Measurements from ENCODE around the gene DENND5A.
A peak's percentile ranks its signal among the peaks of the same experiment; 100 is the strongest.
"Not testable (repeated sequence)": the region's sequence is repeated elsewhere in the genome, so short reads cannot be mapped to it uniquely, and the experiment has no call there.

The DENND5A gene

DNA sequence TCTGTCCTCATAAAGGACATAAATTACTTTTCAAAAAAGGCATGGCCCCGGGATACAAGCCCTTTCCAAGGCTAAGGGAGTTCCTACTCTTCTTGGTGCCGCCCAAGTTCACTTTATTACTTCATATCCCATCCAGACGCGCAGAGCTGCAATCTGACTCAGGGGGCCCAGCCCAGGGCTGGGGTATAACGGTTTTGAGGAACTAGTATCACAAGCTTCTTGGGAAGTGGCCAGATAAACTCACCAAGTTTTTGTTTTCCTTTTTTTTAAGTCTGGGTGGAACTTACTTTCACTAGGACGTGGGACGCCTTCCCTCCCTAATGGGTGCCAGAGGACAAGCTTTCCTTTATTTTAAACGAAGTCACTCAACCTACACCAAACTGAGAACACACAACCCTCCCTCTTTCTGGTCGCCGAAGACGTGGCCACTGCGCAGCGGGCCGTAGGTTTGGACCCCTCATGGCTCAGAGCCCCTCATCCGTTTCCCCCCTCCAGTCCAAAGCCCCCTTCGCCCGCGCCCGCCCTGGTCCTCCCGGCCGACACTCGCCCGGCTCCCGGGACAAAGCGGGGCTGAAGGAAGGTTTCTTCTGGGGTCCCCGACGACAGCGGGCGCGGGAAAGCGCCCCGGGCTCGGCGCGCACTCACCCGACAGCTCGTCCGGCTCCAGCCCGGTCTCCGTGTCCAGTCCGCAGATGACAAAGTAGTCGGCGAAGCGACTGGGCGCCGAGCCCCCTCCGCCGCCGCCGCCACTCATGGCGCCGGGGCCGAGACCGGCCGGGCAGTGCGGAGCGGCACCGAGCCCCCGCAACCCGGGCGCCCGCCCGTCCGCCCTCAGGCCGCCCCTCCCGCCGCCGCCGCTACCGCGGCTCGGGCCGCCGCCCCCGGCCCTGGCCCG lies 587 bp downstream of the DENND5A start:
- peak in 12 of 14 donors; percentile 14 to 74 (median 64) for DNase-seq

DNA sequence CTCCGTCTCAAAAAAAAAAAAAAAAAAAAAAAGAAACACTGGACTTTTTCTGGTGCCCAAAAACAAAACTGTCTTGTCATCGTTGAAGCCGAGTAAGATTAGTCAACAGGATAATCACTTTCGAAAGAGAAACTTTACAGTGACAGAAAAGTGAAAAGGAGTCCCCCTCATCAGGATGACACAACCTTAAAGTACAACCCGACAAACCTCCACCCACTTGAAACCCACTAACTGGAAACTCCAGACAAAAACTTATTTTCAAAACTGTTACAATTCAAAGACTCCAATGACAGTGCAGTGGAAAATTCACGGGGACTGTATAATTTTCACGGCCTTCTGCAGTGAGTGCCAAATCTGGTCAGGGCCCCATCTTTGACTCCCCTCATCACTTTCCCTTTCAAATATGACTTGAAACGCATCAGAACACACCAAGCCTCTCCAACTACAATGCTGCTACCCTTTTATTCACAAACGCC lies 1.3 kb downstream of the DENND5A start:
- DNase-seq: peak in 2 of 14 donors; percentile 63 to 66

DNA sequence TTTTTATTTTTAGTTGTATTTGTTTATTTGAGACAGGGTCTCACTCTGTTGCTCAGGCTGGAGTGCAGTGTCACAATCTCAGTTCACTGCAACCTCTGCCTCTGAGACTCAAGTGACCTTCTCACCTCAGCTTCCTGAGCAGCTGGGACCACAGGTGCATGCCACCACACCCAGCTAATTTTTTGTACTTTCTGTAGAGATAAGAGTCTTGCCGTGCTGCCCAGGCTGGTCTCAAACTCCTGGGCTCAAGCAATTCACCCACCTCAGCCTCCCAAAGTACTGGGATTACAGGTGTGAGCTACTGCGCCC lies 4.4 kb downstream of the DENND5A start:
- not testable (repeated sequence) for DNase-seq

DNA sequence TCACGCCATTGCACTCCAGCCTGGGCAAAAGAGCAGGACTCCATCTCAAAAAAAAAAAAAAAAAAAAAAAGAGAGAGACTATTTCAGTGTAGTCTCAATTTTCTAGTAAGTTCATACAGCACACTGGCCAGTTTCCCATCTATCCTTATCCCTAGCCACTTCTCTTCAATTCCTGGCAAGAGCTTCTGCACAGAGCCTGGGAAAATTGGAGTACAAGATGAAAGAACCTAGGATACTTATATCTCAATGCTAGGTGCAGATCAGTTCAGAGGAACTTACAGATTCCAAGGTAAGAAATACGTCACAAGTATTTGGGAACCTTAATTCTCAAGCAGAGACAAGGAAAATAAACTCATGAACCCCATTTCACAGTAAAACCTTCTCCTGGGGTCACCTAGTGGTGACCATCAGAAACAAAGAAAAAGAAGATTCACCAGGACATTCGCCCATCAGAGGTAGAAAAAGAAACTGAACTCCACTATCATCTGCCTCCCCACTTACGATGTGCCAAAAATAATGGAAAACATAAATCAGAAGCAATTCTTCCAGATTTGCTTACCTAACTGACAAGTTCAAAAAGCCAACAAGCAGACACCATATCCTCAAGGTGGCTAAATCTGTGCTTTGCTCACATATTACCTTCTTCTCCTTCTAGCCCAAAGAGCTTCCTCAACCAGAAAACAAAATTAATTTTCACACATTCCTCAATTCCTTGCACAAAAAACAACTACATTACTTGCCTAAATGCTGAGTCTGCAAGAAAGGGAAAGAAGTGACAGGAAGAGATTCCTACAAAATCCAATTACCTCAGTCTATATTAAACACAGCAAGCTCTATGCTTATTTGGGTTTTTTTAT lies 4.9 kb downstream of the DENND5A start:
- DNase-seq: no peak

DNA sequence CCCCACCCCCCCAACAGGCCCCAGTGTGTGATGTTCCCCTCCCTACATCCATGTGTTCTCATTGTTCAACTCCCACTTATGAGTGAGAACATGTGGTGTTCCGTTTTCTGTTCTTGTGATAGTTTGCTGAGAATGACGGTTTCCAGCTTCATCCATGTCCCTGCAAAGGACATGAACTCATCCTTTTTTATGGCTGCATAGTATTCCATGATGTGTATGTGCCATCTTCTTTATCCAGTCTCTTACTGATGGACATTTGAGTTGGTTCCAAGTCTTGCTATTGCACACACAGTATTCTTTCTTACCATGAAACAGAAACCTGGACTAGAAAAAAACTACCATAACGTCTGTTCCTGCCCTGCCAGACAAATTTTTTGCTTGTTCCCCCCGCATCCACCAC lies 6.9 kb downstream of the DENND5A start:
- DNase-seq: not testable (repeated sequence)

DNA sequence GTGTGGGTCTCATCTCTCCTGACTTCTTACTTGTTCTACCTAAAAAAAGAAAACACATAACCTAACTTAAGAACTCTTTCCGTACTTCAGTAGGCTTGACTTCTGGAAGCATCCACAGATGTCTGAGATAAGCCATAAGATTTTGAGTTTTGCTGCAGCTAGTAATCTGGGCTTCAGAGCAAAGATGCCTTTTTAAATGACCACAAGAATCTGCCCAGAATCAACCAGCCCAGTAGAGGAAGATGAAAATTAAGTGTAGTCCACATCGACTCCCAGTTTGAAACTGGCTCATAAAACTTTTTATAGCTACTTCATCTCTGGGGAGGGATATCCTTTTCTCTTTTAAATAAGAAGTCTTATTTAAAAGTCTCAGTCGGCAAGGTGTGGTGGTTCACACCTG lies 10.7 kb downstream of the DENND5A start:
- no peak for DNase-seq

DNA sequence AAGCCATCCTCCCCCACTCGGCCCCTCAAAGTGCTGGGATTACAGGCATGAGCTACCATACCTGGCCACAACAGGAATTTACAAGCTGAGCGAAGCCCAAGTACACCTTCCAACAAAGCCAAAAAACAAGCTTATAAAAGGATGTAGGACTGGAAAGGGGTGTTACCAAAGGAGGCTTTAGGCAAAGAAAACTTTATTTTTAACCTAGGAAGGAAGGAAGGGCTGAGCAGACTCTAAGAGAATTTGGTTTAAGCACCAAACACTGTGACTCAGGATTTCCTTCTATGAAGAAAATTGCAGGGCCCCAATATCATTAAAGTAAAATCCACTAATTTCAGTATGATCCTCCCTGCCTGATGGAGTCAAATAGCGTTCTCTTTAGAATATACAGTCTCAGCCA lies 12.1 kb downstream of the DENND5A start:
- DNase-seq: no peak

DNA sequence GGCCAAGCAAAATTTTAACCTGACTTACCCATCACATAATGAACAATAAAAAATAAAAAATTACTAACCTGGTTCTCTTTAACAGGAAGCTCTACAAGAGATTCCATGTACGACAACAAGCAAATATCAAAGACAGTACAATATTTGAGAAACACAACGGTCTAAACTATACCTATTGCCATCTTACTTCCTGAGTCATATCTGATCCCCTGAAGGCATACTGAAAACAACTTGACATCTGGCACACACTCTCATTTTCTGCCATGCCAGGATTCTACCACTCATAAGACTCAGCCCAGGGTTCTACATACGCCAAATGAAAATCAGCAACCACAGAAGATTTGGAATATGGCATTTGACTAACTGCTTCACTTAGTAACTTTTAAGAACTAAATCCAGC lies 13.8 kb downstream of the DENND5A start:
- no peak for DNase-seq

DNA sequence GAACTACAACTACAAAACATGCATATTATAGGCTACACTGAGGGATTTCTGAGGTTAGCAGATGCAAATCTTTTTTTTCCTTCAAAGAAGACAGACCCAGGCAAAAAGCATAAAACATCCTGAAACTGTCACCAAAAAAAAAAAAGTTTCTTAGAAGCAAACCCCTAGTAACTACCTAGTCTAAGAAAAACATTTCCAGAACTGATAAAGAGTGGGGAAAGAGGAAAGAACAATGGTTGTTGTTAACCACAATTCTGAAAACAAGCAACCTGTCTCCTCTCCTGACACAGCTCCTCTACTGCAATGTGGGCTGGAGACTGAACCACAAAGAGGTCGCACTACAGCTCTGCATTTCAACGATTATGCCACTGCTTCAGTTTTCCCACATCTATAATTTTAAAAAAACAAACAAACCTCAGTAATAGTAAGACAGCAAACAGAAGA lies 15.0 kb downstream of the DENND5A start:
- no peak for DNase-seq

DNA sequence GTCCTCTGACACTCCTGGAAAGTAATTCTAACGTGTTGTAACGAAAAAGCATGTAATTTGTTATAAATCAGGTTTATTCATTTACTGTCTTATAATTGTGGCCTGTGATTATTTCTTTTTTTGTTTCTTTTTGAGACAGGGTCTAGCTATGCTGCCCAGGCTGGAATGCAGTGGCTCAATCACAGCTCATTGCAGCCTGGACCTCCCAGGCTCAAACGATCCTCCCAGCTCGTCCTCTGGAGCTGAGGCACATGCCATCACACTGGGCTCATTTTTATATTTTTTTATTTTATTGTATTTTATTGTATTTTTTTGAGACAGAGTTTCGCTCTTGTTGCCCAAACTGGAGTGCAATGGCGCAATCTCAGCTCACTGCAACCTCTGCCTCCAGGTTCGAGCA lies 15.9 kb downstream of the DENND5A start:
- no peak for DNase-seq

DNA sequence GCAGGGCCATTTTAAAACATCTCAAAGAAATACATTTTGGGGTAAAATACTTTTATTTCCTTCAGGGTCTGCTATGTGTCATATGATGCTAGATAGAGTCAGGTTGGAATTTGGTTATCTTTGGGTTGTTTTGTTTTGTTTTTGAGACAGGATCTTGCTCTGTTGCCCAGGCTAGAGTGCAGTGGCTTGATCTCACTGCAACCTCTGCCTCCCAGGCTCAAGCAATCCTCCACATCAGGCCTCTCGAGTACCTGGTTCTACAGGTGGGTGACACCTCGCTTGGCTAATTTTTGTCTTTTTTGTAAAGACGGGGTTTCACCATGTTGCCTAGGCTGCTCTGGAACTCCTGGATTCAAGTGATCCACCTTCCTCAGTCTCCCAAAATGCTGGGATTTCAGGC lies 17.3 kb downstream of the DENND5A start:
- no peak for DNase-seq

DNA sequence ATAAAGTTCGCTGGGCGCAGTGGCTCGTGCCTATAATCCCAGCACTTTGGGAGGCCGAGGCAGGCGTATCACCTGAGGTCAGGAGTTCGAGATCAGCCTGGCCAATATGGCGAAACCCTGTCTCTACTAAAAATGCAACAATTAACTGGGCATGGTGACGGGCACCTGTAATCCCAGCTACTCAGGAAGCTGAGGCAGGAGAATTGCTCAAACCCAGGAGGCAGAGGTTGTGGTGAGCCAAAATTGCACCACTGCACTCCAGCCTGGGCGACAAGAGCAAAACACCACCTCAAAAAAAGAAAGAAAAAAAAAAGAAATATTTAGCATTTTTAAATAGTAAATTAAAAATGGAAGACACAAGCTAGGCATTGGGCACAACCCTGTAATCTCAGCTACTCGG lies 28.9 kb downstream of the DENND5A start:
- not testable (repeated sequence) for DNase-seq

DNA sequence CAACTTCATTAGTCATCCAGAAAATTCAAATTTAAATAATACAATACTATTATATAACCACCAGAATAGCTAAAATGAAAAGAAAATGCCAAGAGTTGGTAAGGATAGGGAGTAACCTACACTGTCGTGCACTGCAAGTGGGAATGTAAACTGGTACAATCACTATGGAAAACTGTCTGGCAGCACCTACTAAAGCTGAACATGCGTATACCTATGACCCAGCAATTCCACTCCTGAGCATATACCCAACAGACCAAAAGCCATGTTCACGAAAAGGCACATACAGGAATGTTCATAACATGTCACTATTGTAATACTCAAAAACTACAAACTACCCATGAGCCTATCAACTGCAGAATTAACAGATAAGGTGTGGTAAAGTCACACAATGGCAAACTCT lies 32.7 kb downstream of the DENND5A start:
- no peak for DNase-seq

DNA sequence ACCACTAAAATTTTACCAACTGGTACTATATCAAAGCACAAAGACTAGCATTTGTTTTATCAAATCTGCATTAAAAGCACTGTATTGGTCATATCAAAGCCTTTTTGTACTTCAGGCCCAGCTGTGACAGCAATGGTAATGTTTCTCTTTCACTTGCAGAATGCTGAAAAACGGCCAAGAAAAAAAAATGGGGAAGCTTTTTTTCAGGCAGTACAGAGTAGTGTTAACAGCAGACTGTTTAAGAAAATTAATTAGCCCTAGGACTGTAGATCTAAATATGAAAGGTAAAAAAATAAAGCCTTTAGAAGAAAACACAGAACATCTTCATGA lies 33.3 kb downstream of the DENND5A start:
- DNase-seq: peak in 3 of 14 donors; percentile 3 to 7 (median 3)

DNA sequence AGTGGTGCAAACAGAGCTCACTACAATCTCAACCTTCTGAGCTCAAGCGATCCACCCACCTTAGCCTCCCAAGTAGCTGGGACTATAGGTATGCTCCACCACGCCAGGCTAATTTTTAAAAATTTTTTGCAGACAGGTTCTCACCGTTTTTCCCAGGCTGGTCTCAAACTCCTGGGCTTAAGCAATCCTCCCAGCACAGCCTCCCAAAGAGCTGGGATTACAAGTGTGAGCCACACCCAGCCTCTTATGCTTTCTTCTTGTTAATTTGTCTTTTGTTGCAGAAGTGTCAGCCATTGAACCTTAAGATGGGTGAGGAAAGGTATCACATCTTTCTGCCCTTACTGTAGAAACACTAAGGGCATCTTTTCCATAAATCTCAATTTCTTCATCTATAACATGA lies 34.9 kb downstream of the DENND5A start:
- DNase-seq: no peak

DNA sequence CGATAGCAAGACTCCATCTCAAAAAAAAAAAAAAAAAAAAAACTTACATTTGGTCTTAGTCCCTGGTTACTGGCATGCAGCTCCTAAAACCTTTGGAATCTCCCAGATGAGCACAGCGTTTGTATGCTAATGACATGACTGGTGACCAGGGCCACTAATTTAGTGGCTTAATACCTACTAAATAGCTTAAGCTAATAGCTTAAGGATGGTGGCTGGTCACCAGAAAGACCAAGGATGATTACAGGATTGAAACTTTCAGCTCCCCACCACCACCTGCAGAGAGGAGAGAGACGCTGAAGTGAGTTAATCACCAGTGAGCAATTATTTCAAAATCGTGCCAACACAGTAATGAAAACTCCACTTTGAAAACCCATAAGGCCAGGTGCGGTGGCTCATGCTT lies 37.1 kb downstream of the DENND5A start:
- DNase-seq: no peak

DNA sequence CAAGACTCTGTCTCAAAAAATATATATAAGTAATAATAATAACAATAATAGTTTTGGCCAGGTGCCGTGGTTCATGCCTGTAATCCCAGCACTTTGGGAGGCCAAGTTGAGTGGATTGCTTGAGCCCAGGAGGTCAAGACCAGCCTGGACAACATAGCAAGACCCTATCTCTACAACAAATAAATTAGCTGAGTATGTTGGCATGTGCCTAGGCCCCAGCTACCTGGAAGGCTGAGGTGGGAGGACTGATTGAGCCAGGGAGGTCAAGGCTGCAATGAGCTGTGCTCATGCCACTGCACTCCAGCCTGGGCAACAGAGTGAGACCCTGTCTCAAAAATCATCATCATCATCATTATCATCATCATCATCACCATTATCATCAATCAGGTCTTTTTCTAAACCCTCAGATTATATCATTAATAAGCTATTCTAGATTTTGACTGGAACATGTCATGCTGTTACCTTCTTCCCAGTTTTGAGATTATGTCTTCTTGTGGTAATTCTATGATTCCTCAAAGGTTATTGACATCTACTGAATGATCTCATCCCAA lies 39.3 kb downstream of the DENND5A start:
- DNase-seq: no peak

DNA sequence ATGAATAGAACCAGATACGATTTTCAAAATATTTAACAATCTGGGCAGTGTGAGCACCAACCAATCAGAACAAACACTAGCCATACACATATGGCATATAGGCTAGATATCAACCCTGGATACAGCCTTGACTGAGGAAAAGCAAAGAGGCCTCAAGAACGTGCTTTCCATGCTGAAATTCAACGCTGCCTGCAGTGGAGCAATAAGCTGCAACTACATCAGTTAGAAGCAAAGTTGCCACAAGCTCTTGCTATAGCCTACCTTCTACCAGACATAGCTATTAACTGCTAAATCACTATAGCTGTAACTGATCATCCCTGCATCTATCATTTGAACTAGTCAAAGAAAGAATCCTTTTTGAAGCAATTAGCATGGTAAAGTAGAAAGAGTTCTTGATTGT lies 42.5 kb downstream of the DENND5A start:
- DNase-seq: peak in 1 of 14 donors; percentile 13

DNA sequence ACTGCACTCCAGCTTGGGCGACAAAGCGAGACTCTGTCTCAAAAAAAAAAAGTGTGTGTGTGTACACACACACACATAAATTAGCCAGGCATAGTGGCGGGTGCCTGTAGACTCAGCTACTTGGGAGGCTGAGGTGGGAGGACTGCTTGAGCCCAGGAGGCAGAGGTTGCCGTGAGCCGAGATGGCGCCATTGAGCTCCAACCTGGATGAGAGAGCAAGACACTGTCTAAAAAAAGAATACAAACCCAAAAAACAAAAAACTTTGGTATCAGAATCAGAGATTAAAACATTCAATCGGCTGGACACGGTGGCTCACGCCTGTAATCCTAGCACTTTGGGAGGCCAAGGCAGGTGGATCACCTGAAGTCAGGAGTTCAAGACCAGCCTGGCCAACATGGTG lies 44.3 kb downstream of the DENND5A start:
- DNase-seq: not testable (repeated sequence)

DNA sequence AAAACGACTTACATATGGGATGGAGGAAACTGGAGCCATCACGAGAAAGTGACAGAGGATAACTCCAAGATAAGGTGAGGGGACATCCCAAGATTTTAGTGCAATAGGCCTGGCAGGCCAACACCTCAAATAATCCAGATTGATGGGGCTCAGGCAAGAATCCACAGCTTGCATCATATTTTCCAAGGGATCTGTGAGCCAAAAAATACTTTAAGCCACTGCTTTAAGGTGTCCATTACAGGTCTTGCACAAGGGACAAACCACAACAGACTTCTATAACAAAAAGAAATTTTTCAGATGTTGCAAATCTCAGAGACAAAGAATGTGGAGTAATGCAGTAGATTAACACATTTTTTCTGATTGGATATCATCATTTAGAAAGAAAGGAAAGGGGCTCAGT lies 45.6 kb downstream of the DENND5A start:
- DNase-seq: no peak

DNA sequence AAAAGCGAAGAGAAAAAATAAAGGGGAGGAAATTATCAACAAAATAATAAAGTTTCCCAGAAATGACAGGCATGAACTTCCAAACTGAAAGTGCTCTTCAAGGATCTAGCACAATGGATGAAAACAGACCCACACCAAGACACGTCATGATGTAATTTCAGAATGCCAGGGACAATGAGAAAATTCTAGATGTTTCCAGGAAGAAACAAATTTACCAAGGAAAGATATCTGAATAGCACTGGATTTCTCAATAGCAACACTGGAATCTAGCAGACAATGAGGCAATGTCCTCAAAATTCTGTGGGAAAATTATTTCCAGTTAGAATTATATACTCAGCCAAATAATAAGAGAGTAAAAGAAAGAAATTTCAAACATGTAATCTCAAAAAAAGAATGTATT lies 46.0 kb downstream of the DENND5A start:
- DNase-seq: no peak

DNA sequence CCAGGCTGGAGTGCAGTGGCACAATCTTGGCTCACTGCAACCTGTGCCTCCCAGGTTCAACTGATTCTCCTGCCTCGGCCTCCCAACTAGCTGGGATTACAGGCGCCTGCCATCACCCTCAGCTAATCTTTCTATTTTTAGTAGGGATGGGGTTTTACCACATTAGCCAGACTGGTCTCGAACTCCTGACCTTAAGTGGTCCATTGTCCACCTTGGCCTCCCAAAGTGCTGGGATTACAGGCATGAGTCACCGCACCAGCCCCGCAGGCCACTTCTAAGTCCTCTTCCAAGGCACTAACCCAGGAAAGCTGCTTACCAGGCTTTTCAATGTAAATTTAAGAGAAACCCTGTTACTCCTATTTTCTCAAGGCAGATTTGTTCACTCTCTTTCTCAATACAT lies 50.4 kb downstream of the DENND5A start:
- peak in 1 of 14 donors; percentile 9 for DNase-seq

DNA sequence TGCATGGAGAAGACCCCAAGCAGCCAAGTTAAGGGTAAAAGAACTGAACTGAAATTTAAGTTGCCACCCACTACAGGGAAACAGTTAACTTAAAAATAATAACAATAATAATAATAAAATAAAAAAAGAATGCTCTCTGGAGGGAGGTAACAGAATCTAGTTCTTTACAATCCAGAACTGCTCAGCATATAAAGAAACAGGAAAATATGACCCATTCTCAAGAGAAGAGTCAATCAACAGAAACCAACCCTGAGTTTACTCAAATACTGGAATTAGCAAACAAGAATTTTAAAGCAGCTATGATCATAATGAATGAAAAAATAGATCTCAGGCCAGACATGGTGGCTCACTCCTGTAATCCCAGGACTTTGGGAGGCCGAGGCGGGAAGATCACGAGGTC lies 53.8 kb downstream of the DENND5A start:
- DNase-seq: no peak

All from C1 segment of cervical spinal cord (tissue), 14 donors.